Keratinocyte (primary cell): ENCODE data around the gene ZFYVE28. TPM values are rescaled to one million over a fixed set of nuclear protein-coding genes. Genes with fewer than 3 reads are reported as not detected.

Experiments used
- DNase-seq: peaks from one replicate; pipeline ENCODE4 v3.0.0-alpha.2; 2011; ENCODE audit warnings: low read depth, missing footprints, low spot score
- FAIRE-seq: peaks from 2 replicates; lab custom pipeline; 2011; peaks lifted over from hg19 to GRCh38; lab: Jason Lieb, UNC
- H2AFZ ChIP-seq: 2 replicates; pipeline ENCODE4 v1.6.0; 2012; ENCODE audit warnings: low read length, control low read depth, inconsistent platforms; ENCODE audit not compliant: control insufficient read depth
- H3K27ac ChIP-seq: 2 replicates; pipeline ENCODE4 v1.5.1; 2011; ENCODE audit warnings: low read length; ENCODE audit not compliant: control insufficient read depth, insufficient read depth
- H3K27me3 ChIP-seq: 3 replicates; pipeline ENCODE4 v1.6.0; 2011; ENCODE audit warnings: low read length; ENCODE audit not compliant: control insufficient read depth, insufficient read depth; ENCODE audit errors: extremely low read depth
- H3K36me3 ChIP-seq, 2 experiments: 2 replicates in 1 of 2; 3 replicates in 1 of 2; pipeline ENCODE4 v1.5.1; 2011; ENCODE audit warnings: low read length in 2 of 2, mild to moderate bottlenecking in 1 of 2; ENCODE audit not compliant: control insufficient read depth in 2 of 2, insufficient read depth in 2 of 2; ENCODE audit errors: extremely low read depth in 1 of 2
- H3K4me1 ChIP-seq: 3 replicates; pipeline ENCODE4 v1.5.1; 2011; ENCODE audit warnings: low read length; ENCODE audit not compliant: control insufficient read depth, insufficient read depth; ENCODE audit errors: extremely low read depth
- H3K4me2 ChIP-seq: 3 replicates; pipeline ENCODE4 v1.6.0; 2011; ENCODE audit warnings: low read depth, low read length; ENCODE audit not compliant: control insufficient read depth, insufficient read depth; ENCODE audit errors: extremely low read depth
- H3K4me3 ChIP-seq, 3 experiments: fragments of 200-600 bp in 1 of 3; sonication (generic) in 1 of 3; 2 replicates in 2 of 3; 3 replicates in 1 of 3; pipeline ENCODE4 v1.5.1; 2011 to 2016; ENCODE audit warnings: low read length in 3 of 3, mild to moderate bottlenecking in 3 of 3, control low read depth in 2 of 3, inconsistent platforms in 1 of 3, low read depth in 1 of 3, mixed read lengths in 1 of 3, mixed run types in 1 of 3, moderate library complexity in 1 of 3; ENCODE audit not compliant: control insufficient read depth in 2 of 3, insufficient read depth in 2 of 3; ENCODE audit errors: extremely low read depth in 1 of 3
- H3K79me2 ChIP-seq: 2 replicates; pipeline ENCODE4 v1.6.0; 2012; ENCODE audit warnings: low read length; ENCODE audit not compliant: control insufficient read depth, insufficient read depth
- H3K9ac ChIP-seq: 3 replicates; pipeline ENCODE4 v1.6.0; 2011; ENCODE audit warnings: low read length; ENCODE audit not compliant: control insufficient read depth, insufficient read depth; ENCODE audit errors: extremely low read depth
- H3K9me1 ChIP-seq: 3 replicates; pipeline ENCODE4 v1.6.0; 2011; ENCODE audit warnings: low read length; ENCODE audit not compliant: control insufficient read depth, insufficient read depth; ENCODE audit errors: extremely low read depth
- H3K9me3 ChIP-seq: 2 replicates; pipeline ENCODE4 v1.5.1; 2012; ENCODE audit warnings: low read depth, low read length; ENCODE audit not compliant: control insufficient read depth
- H4K20me1 ChIP-seq: 3 replicates; pipeline ENCODE4 v1.6.0; 2011; ENCODE audit warnings: low read length; ENCODE audit not compliant: control insufficient read depth, insufficient read depth; ENCODE audit errors: extremely low read depth
- CTCF ChIP-seq, 3 experiments: IDR thresholded peaks in 1 of 3; conservative IDR thresholded peaks in 1 of 3; optimal IDR thresholded peaks in 1 of 3; 2 replicates in 2 of 3; 3 replicates in 1 of 3; pipeline versions ENCODE3 to v1.5.1; 2011; ENCODE audit warnings: low read length in 3 of 3, mild to moderate bottlenecking in 3 of 3, moderate library complexity in 2 of 3, control low read depth in 1 of 3, inconsistent platforms in 1 of 3; ENCODE audit not compliant: insufficient read depth in 2 of 3; ENCODE audit errors: extremely low read depth in 1 of 3
- EZH2 ChIP-seq: IDR thresholded peaks from one replicate; pipeline ENCODE4 v1.6.1; 2012; ENCODE audit warnings: inconsistent platforms, mild to moderate bottlenecking, low read length, moderate library complexity
- dilution Hi-C: fragments of 300-500 bp; cut with MboI; formaldehyde crosslinking; loops from one replicate; pipeline ENCODE4 v1.7.0; 2020; ENCODE audit warnings: low sequenced_read_pairs; ENCODE audit not compliant: extremely low pct_ligation_motif_present
- polyA plus RNA-seq, 5 experiments: library from polyadenylated mRNA; depleted of rRNA in 3 of 5; stranded (reverse) in 3 of 5; stranded (forward) in 1 of 5; unstranded in 1 of 5; fragments of >200 nt; gene quantifications; 1 replicate in 1 of 5; 2 replicates in 3 of 5; 3 replicates in 1 of 5; pipeline versions ENCODE4 v1.2.1 to v1.2.3, GENCODE V29; 2011 to 2012; ENCODE audit warnings: missing spikeins in 2 of 5, low read depth in 1 of 5, low replicate concordance in 1 of 5

ZFYVE28 gene
- polyA plus RNA-seq, 1 donor (not counting 4 experiments of a cell fraction or from before 2014, with no cell fraction given): 0.33 TPM

- no peak overlapping the region for H3K27ac ChIP-seq
- H3K4me3 ChIP-seq: no peak overlapping the region
- no peaks in the 10 kb centered on the region for H3K9me1 ChIP-seq
- H3K4me1 ChIP-seq: no peaks in the 10 kb centered on the region
- TF ChIP-seq EZH2: no peak
- no peak for TF ChIP-seq CTCF (optimal IDR thresholded peaks at IDR 0.05 in 1 of 3, IDR thresholded peaks at IDR 0.05 in 1 of 3, conservative IDR thresholded peaks at IDR 0.05 in 1 of 3; ENCODE audit: extremely low read depth in 1 of 3, insufficient read depth in 2 of 3, low read length in 3 of 3)
- no peak overlapping the region for H3K9ac ChIP-seq
- dilution Hi-C loops: no loop called here
- H3K9me3 ChIP-seq: no peaks in the 10 kb centered on the region
- no peak overlapping the region for H2AFZ ChIP-seq
- no peaks in the 10 kb centered on the region for H3K79me2 ChIP-seq
- no peaks in the 10 kb centered on the region for H3K36me3 ChIP-seq
- DNase-seq (no peak), FAIRE-seq (no peak)
- H3K27me3 ChIP-seq: no peaks in the 10 kb centered on the region
- H4K20me1 ChIP-seq: no peaks in the 10 kb centered on the region
- no peak overlapping the region for H3K4me2 ChIP-seq
Observed at GRCh38 chr4:2337131-2337723, 81.2 kb downstream of the ZFYVE28 start.

GRCh38 chr4:2336659-2337058 is 81.8 kb downstream of the ZFYVE28 start:
- Histone ChIP-seq H3K4me3 (no peak overlapping the region), H3K4me2 (no peak overlapping the region), H4K20me1 (no peaks in the 10 kb centered on the region), H3K4me1 (no peaks in the 10 kb centered on the region), H3K79me2 (no peaks in the 10 kb centered on the region), H3K9me3 (no peaks in the 10 kb centered on the region), H3K36me3 (no peaks in the 10 kb centered on the region), H2AFZ (no peak overlapping the region), H3K9ac (no peak overlapping the region), H3K27me3 (no peaks in the 10 kb centered on the region), H3K9me1 (no peaks in the 10 kb centered on the region), H3K27ac (no peak overlapping the region)
- FAIRE-seq: no peak
- dilution Hi-C loops: no loop called here
- no peak for DNase-seq
- no peak for TF ChIP-seq CTCF (optimal IDR thresholded peaks at IDR 0.05 in 1 of 3, IDR thresholded peaks at IDR 0.05 in 1 of 3, conservative IDR thresholded peaks at IDR 0.05 in 1 of 3; ENCODE audit: extremely low read depth in 1 of 3, insufficient read depth in 2 of 3, low read length in 3 of 3)
- TF ChIP-seq EZH2: no peak
